ENCODE measurements around the gene CFAP74.

GRCh38 chr1:1889847-1890505 lies 113.6 kb downstream of the CFAP74 start:
- TF ChIP-seq GATA2 (IDR thresholded peaks at IDR 0.05; ENCODE audit: low read depth, low read length), result no peak
- TF ChIP-seq GATA3 (IDR thresholded peaks at IDR 0.05; ENCODE audit: low read depth, low read length), result no peak
